ENCODE data around the gene TMEM74B. TPM values are rescaled to one million over a fixed set of nuclear protein-coding genes. Genes with fewer than 3 reads are reported as not detected.

TMEM74B gene
- total RNA-seq, 1 experiment from 2014 or later, result 4.9 TPM

DNA sequence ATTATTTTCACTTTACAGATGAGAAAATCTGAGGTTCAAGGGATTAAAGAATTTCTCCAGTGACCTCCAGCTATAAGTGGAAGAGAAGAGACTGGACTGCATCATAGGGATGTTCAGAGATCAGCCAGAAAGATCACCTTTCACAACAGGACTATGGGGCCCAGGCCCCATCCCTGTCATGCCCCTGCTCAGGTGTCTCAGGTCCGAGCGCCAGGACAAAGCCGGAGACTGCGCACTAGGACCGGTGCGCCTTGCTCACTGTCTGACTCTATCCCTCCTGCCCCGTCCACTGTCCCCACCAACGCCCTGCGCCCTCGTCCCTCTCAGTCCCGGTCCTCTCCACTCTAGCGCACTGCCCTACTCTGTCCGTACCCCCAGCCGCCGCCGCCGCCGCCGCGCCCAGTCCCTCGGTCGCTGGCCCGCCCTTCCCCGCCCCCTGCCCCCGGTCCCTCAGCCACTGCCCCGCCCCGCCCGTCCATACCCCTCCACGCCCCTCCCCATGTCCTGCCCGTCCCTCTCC lies 40.5 kb upstream of the TMEM74B start:
- H3K27ac Mint-ChIP-seq, result no peak overlapping the region; a peak in 1 of 7 replicates
- Histone ChIP-seq H3K56ac (ENCODE audit: insufficient read length, low read depth, low read length) (no peak overlapping the region), H3K4me1 (ENCODE audit: insufficient read depth, low read length) (no peaks in the 10 kb centered on the region), H3K18ac (ENCODE audit: insufficient read length, low read depth, low read length) (peak overlapping the region; percentile 4), H2AK5ac (ENCODE audit: insufficient read length, low read length) (no peak overlapping the region), H3T11ph (ENCODE audit: low read length) (no peak overlapping the region), H3K9me3 (ENCODE audit: control insufficient read depth, low read depth, low read length) (no peaks in the 10 kb centered on the region), H2BK12ac (ENCODE audit: insufficient read length, low read depth, low read length) (no peak overlapping the region), H4K5ac (ENCODE audit: insufficient read length, low read depth, low read length) (no peak overlapping the region), H2AFZ (ENCODE audit: low read length) (no peak overlapping the region), H2BK20ac (ENCODE audit: low read depth, low read length, poor library complexity, severe bottlenecking) (no peak overlapping the region), H3K27me3 (ENCODE audit: insufficient read depth, low read length) (peaks cover 2% of the 10 kb centered on the region; the same call in 1 of the 2 replicates), H2BK15ac (ENCODE audit: low read depth, low read length) (no peak overlapping the region), H3K9ac (ENCODE audit: extremely low read depth, insufficient read length, low read length) (no peak overlapping the region), H3K79me2 (ENCODE audit: insufficient read depth, low read length) (no peaks in the 10 kb centered on the region), H4K91ac (ENCODE audit: insufficient read length, low read depth, low read length) (no peak overlapping the region), H3K4ac (ENCODE audit: low read depth, low read length) (no peak overlapping the region), H3K79me1 (ENCODE audit: insufficient read depth, low read depth, low read length, poor library complexity, severe bottlenecking) (no peaks in the 10 kb centered on the region), H2BK120ac (ENCODE audit: low read depth, low read length, poor library complexity, severe bottlenecking) (no peak overlapping the region), H3K4me2 (ENCODE audit: insufficient read depth, insufficient read length, low read length) (peak overlapping the region; percentile 70), H4K20me1 (ENCODE audit: control insufficient read depth, insufficient read depth, insufficient read length) (peaks cover 3% of the 10 kb centered on the region), H3K23ac (ENCODE audit: insufficient read length, low read depth, low read length) (no peak overlapping the region), H3K23me2 (ENCODE audit: insufficient read length, low read depth, low read length, poor library complexity, severe bottlenecking) (peaks cover 7% of the 10 kb centered on the region), H4K8ac (replicated peaks; ENCODE audit: insufficient read length, low read depth, low read length) (no peak overlapping the region), H2BK5ac (ENCODE audit: insufficient read length, low read length) (no peak overlapping the region), H3K27ac (ENCODE audit: insufficient read length, low read depth, low read length) (no peak overlapping the region), H3K14ac (ENCODE audit: insufficient read depth, low read length) (peak overlapping the region; percentile 27; the same call in 1 of the 2 replicates)
- H3K9me3 Mint-ChIP-seq, result peaks cover 7 to 12% of the 10 kb centered on the region in 2 experiments; a peak in 4 of 5 replicates
- TF ChIP-seq, protein P1, sequence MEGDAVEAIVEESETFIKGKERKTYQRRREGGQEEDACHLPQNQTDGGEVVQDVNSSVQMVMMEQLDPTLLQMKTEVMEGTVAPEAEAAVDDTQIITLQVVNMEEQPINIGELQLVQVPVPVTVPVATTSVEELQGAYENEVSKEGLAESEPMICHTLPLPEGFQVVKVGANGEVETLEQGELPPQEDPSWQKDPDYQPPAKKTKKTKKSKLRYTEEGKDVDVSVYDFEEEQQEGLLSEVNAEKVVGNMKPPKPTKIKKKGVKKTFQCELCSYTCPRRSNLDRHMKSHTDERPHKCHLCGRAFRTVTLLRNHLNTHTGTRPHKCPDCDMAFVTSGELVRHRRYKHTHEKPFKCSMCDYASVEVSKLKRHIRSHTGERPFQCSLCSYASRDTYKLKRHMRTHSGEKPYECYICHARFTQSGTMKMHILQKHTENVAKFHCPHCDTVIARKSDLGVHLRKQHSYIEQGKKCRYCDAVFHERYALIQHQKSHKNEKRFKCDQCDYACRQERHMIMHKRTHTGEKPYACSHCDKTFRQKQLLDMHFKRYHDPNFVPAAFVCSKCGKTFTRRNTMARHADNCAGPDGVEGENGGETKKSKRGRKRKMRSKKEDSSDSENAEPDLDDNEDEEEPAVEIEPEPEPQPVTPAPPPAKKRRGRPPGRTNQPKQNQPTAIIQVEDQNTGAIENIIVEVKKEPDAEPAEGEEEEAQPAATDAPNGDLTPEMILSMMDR (conservative IDR thresholded peaks at IDR 0.05), result no peak
- peaks cover 68% of the 10 kb centered on the region for H3K27me3 Mint-ChIP-seq (ENCODE audit: low read depth)
- no CpG with 5 or more reads among the region's 30 CpGs for WGBS (ENCODE audit: extremely low coverage, insufficient read length, low lambda C conversion rate)
- peaks cover 4 to 7% of the 10 kb centered on the region in 2 experiments for H3K4me1 Mint-ChIP-seq
- DNase-seq, result peak; percentile 95
- H3K4me3 Mint-ChIP-seq, result peak overlapping the region; percentile 84 to 92
- no peaks in the 10 kb centered on the region; a peak in 1 of 7 replicates for H3K36me3 Mint-ChIP-seq (ENCODE audit: insufficient read depth in 1 of 3, low read depth in 3 of 3)

Data from H9 (cell line).